ENCODE results near the gene OCIAD1.

GRCh38 chr4:48830706-48831531 lies at the start of gene OCIAD1:
- TF ChIP-seq CTCF (conservative IDR thresholded peaks at IDR 0.05) (no peak), EZH2 (IDR thresholded peaks at IDR 0.05; ENCODE audit: low read depth) (no peak)
